SK-N-SH treated with all-trans-retinoic acid at 6 μM for 48 hours (cell line): ENCODE data around the gene HOGA1.

ENCODE experiments used
- ATAC-seq: fragments of 200-7000 bp; cut with Tn5 transposase; 3 replicates; pipeline ENCODE4 v1.9.1; 2020; ENCODE audit warnings: mild to moderate bottlenecking, moderate library complexity
- ARNTL ChIP-seq: fragments of 450-650 bp; formaldehyde crosslinking; IDR thresholded peaks from 2 replicates; pipeline ENCODE4 v1.5.0; 2020; ENCODE audit warnings: low read depth, mild to moderate bottlenecking, moderate library complexity, borderline replicate concordance
- BACH2 ChIP-seq: fragments of 250-450 bp; sonication (Bioruptor Pico); IDR thresholded peaks from 2 replicates; pipeline ENCODE4 v1.9.0; 2021; ENCODE audit warnings: mild to moderate bottlenecking, borderline replicate concordance
- CREB5 ChIP-seq: fragments of 250-450 bp; sonication (Bioruptor Pico); IDR thresholded peaks from 2 replicates; pipeline ENCODE4 v1.5.1; 2020; ENCODE audit warnings: low read depth, mild to moderate bottlenecking, moderate library complexity
- CSRNP3 ChIP-seq: fragments of 250-450 bp; sonication (Bioruptor Pico); IDR thresholded peaks from 2 replicates; pipeline ENCODE4 v1.5.1; 2021; ENCODE audit warnings: mild to moderate bottlenecking, moderate library complexity
- ESRRG ChIP-seq: fragments of 250-450 bp; sonication (Bioruptor Pico); IDR thresholded peaks from 2 replicates; pipeline ENCODE4 v1.6.1; 2021; ENCODE audit warnings: mild to moderate bottlenecking
- GLIS3 ChIP-seq: fragments of 250-450 bp; sonication (Bioruptor Pico); IDR thresholded peaks from 2 replicates; pipeline ENCODE4 v1.5.0; 2020; ENCODE audit warnings: mild to moderate bottlenecking, moderate library complexity
- ISL1 ChIP-seq: fragments of 250-450 bp; sonication (Bioruptor Pico); IDR thresholded peaks from 2 replicates; pipeline ENCODE4 v2.1.2; 2022; ENCODE audit warnings: mild to moderate bottlenecking, moderate library complexity
- OSR1 ChIP-seq: fragments of 250-450 bp; sonication (Bioruptor Pico); IDR thresholded peaks from 2 replicates; pipeline ENCODE4 v1.8.0; 2022; ENCODE audit warnings: moderate library complexity, mild to moderate bottlenecking, inconsistent platforms
- POU6F1 ChIP-seq: fragments of 250-450 bp; sonication (Bioruptor Pico); IDR thresholded peaks from 2 replicates; pipeline ENCODE4 v1.8.0; 2021; ENCODE audit warnings: low read depth, mild to moderate bottlenecking, moderate library complexity, borderline replicate concordance
- RARB ChIP-seq: fragments of 250-450 bp; sonication (Bioruptor Pico); IDR thresholded peaks from 2 replicates; pipeline ENCODE4 v1.8.0; 2021; ENCODE audit warnings: mild to moderate bottlenecking, moderate library complexity
- SNAI2 ChIP-seq: fragments of 250-450 bp; sonication (Bioruptor Pico); IDR thresholded peaks from 2 replicates; pipeline ENCODE4 v1.5.0; 2020; ENCODE audit warnings: mild to moderate bottlenecking, moderate library complexity
- TCF4 ChIP-seq: fragments of 250-450 bp; sonication (Bioruptor Pico); IDR thresholded peaks from 2 replicates; pipeline ENCODE4 v1.8.0; 2021; ENCODE audit warnings: mild to moderate bottlenecking, moderate library complexity, borderline replicate concordance
- TOX ChIP-seq: fragments of 250-450 bp; sonication (Bioruptor Pico); IDR thresholded peaks from 2 replicates; pipeline ENCODE4 v1.8.0; 2021; ENCODE audit warnings: mild to moderate bottlenecking, moderate library complexity, borderline replicate concordance
- TSHZ2 ChIP-seq: fragments of 250-450 bp; sonication (Bioruptor Pico); IDR thresholded peaks from 2 replicates; pipeline ENCODE4 v1.5.0; 2020; ENCODE audit warnings: mild to moderate bottlenecking, moderate library complexity
- ZFP30 ChIP-seq: fragments of 450-650 bp; formaldehyde crosslinking; IDR thresholded peaks from 2 replicates; pipeline ENCODE4 v1.5.0; 2022; ENCODE audit warnings: mild to moderate bottlenecking, moderate library complexity
- ZNF70 ChIP-seq: fragments of 450-650 bp; formaldehyde crosslinking; IDR thresholded peaks from 2 replicates; pipeline ENCODE4 v1.5.0; 2020; ENCODE audit warnings: mild to moderate bottlenecking, moderate library complexity

Gene HOGA1

GRCh38 chr10:97589479-97589878 is 5.3 kb downstream of the HOGA1 start, which contains the start of gene C10orf62:
C10orf62 (plus strand) TSS chr10:97589721; CDS start chr10:97589898, 177 bp downstream.
- TF ChIP-seq TOX (CRISPR knock-in tag) = no peak
- TF ChIP-seq ESRRG (CRISPR knock-in tag) = no peak
- TF ChIP-seq ZNF70 (CRISPR knock-in tag) = no peak
- TF ChIP-seq BACH2 = no peak
- no peak for TF ChIP-seq ARNTL (CRISPR knock-in tag)
- no peak for TF ChIP-seq ZFP30
- ATAC-seq = no peak

- ATAC-seq = no peak
- TF ChIP-seq ESRRG (CRISPR knock-in tag) = no peak
- TF ChIP-seq RARB (CRISPR knock-in tag) = no peak
- no peak for TF ChIP-seq TCF4 (CRISPR knock-in tag)
- no peak for TF ChIP-seq SNAI2 (CRISPR knock-in tag)
- no peak for TF ChIP-seq GLIS3 (CRISPR knock-in tag)
- no peak for TF ChIP-seq CSRNP3
- TF ChIP-seq TSHZ2 (CRISPR knock-in tag) = no peak
- TF ChIP-seq, all 23 proteins: peak for 0
Measured at GRCh38 chr10:97590082-97590747, 6.0 kb downstream of the HOGA1 start.

GRCh38 chr10:97590748-97591495 is 6.7 kb downstream of the HOGA1 start:
- TF ChIP-seq BACH2 = no peak
- no peak for TF ChIP-seq POU6F1 (CRISPR knock-in tag)
- TF ChIP-seq ISL1 (CRISPR knock-in tag) = no peak
- no peak for TF ChIP-seq TOX (CRISPR knock-in tag)
- no peak for TF ChIP-seq ESRRG (CRISPR knock-in tag)
- no peak for TF ChIP-seq SNAI2 (CRISPR knock-in tag)
- TF ChIP-seq CSRNP3 = no peak
- no peak for TF ChIP-seq CREB5 (CRISPR knock-in tag)
- no peak for TF ChIP-seq ZNF70 (CRISPR knock-in tag)
- no peak for TF ChIP-seq RARB (CRISPR knock-in tag)
- TF ChIP-seq TSHZ2 (CRISPR knock-in tag) = no peak
- TF ChIP-seq OSR1 (CRISPR knock-in tag) = no peak
- TF ChIP-seq TCF4 (CRISPR knock-in tag) = no peak
- TF ChIP-seq ZFP30 = no peak
- TF ChIP-seq, all 23 proteins: peak for 0
- ATAC-seq = no peak
